HepG2 (cell line): ENCODE measurements around the gene HBEGF. TPM values are rescaled to one million over a fixed set of nuclear protein-coding genes. Genes with fewer than 3 reads are reported as not detected.
A peak's percentile ranks its signal among the peaks of the same experiment; 100 is the strongest.

ENCODE experiments used
- ATAC-seq: fragments of 200-7000 bp; cut with Tn5 transposase; 3 replicates; pipeline ENCODE4 v1.9.1; 2020; ENCODE audit warnings: mild to moderate bottlenecking, moderate library complexity
- BruUV-seq: library from RNA; stranded (reverse); fragments of 400-500 nt; replicated peaks from 2 replicates; lab custom pipeline; 2021; lab: Mats Ljungman, UMichigan
- CTCF ChIA-PET: fragments of 300-600 bp; formaldehyde crosslinking; extraction: SDS; loops from one replicate; lab custom pipeline; 2021; ENCODE audit warnings: low total read pairs, inconsistent platforms, low intra/inter-chr PET ratio; lab: Yijun Ruan, JAX
- POLR2A ChIA-PET: fragments of 350-600 bp; sonication (Branson Sonifier 250); formaldehyde crosslinking; loops from one replicate; lab custom pipeline; 2020; ENCODE audit warnings: antibody characterized with exemption, inconsistent platforms; lab: Yijun Ruan, JAX
- DNase-seq: peaks from one replicate; pipeline ENCODE4 v3.0.0-alpha.2; 2015; ENCODE audit warnings: low spot score
- FAIRE-seq: peaks from 3 replicates; lab custom pipeline; 2011; peaks lifted over from hg19 to GRCh38; lab: Jason Lieb, UNC
- H2AFZ ChIP-seq: one replicate; pipeline ENCODE4 v1.6.1; 2011; ENCODE audit warnings: low read length, inconsistent platforms
- H3K27ac ChIP-seq: fragments of 300-600 bp; 3 replicates; pipeline ENCODE4 v1.8.0; 2011; ENCODE audit warnings: mixed run types, mild to moderate bottlenecking, mixed read lengths, low read length, inconsistent platforms; ENCODE audit not compliant: insufficient read depth; ENCODE audit errors: extremely low read length
- H3K27me3 ChIP-seq, 2 experiments: fragments of 200-600 bp in 1 of 2; 2 replicates in 1 of 2; 3 replicates in 1 of 2; pipeline versions ENCODE4 v1.6.0 to v1.8.0; 2011; ENCODE audit warnings: low read length in 2 of 2, mild to moderate bottlenecking in 2 of 2, moderate library complexity in 2 of 2, inconsistent platforms in 1 of 2; ENCODE audit not compliant: insufficient read depth in 2 of 2, control insufficient read depth in 1 of 2
- H3K36me3 ChIP-seq, 2 experiments: fragments of 200-600 bp in 1 of 2; replicated peaks in 1 of 2; 2 replicates in 1 of 2; 3 replicates in 1 of 2; pipeline versions ENCODE4 v1.5.1 to v1.8.0; 2011; ENCODE audit warnings: low read length in 2 of 2, inconsistent platforms in 1 of 2; ENCODE audit not compliant: insufficient read depth in 2 of 2, control insufficient read depth in 1 of 2
- H3K4me1 ChIP-seq: 2 replicates; pipeline ENCODE4 v1.5.1; 2012; ENCODE audit warnings: low read length, inconsistent platforms; ENCODE audit not compliant: insufficient read depth
- H3K4me2 ChIP-seq: 2 replicates; pipeline ENCODE4 v1.6.0; 2011; ENCODE audit warnings: low read depth, low read length, inconsistent platforms
- H3K4me3 ChIP-seq, 3 experiments: fragments of 200-600 bp in 1 of 3; sonication (generic), shearing (Covaris generic) in 1 of 3; replicated peaks in 1 of 3; 2 replicates each; pipeline ENCODE4 v1.5.1; 2011 to 2016; ENCODE audit warnings: low read length in 3 of 3, inconsistent platforms in 2 of 3, low read depth in 2 of 3, mild to moderate bottlenecking in 2 of 3, control low read depth in 1 of 3, mixed read lengths in 1 of 3; ENCODE audit not compliant: insufficient read depth in 1 of 3
- H3K79me2 ChIP-seq: one replicate; pipeline ENCODE4 v1.6.1; 2011; ENCODE audit warnings: low read length, inconsistent platforms; ENCODE audit not compliant: insufficient read depth
- H3K9ac ChIP-seq: 2 replicates; pipeline ENCODE4 v1.6.0; 2011; ENCODE audit warnings: mild to moderate bottlenecking, low read depth, low read length, inconsistent platforms; ENCODE audit not compliant: insufficient read depth
- H3K9me3 ChIP-seq: 2 replicates; pipeline ENCODE4 v1.5.1; 2012; ENCODE audit warnings: mild to moderate bottlenecking, low read length
- H4K20me1 ChIP-seq: 2 replicates; pipeline ENCODE4 v1.6.0; 2011; ENCODE audit warnings: inconsistent platforms, mild to moderate bottlenecking, low read length, moderate library complexity; ENCODE audit not compliant: insufficient read depth
- CAMTA2 ChIP-seq: sonication (generic); formaldehyde crosslinking; IDR thresholded peaks from 2 replicates; pipeline ENCODE4 v1.4.0; 2020; ENCODE audit warnings: mild to moderate bottlenecking, missing genetic modification reagents, borderline replicate concordance
- CHD2 ChIP-seq: IDR thresholded peaks from 2 replicates; pipeline ENCODE4 v1.6.1; 2011; ENCODE audit warnings: low read depth, low read length, improper control_type of control experiment
- FOSL2 ChIP-seq: sonication (generic); formaldehyde crosslinking; IDR thresholded peaks from 2 replicates; pipeline ENCODE4 v1.4.0; 2020; ENCODE audit warnings: missing genetic modification reagents
- HNRNPL ChIP-seq: fragments of 200-400 bp; formaldehyde crosslinking; IDR thresholded peaks from 2 replicates; pipeline ENCODE4 v1.6.1; 2017; ENCODE audit warnings: mild to moderate bottlenecking, low read depth, low read length
- ISL2 ChIP-seq: sonication (generic); formaldehyde crosslinking; IDR thresholded peaks from 2 replicates; pipeline ENCODE4 v1.5.0; 2020; ENCODE audit warnings: missing genetic modification reagents
- JDP2 ChIP-seq: sonication (generic); formaldehyde crosslinking; IDR thresholded peaks from 2 replicates; pipeline ENCODE4 v1.8.1; 2022; ENCODE audit warnings: missing genetic modification reagents, borderline replicate concordance
- KAT7 ChIP-seq: IDR thresholded peaks from 2 replicates; pipeline ENCODE4 v1.6.1; 2018; ENCODE audit warnings: borderline replicate concordance, missing compliant biosample characterization
- RBM22 ChIP-seq: fragments of 200-400 bp; formaldehyde crosslinking; optimal IDR thresholded peaks from 2 replicates; pipeline ENCODE3; 2017; ENCODE audit warnings: mild to moderate bottlenecking, low read length, moderate library complexity
- SOX5 ChIP-seq: IDR thresholded peaks from 2 replicates; pipeline ENCODE4 v1.6.1; 2016; ENCODE audit warnings: borderline replicate concordance
- SP1 ChIP-seq, 2 experiments: fragments of 450-650 bp in 1 of 2; sonication (generic) in 1 of 2; formaldehyde crosslinking in 1 of 2; IDR thresholded peaks; 2 replicates each; pipeline versions ENCODE4 v1.4.0 to v1.6.1; 2016 to 2020; ENCODE audit warnings: missing genetic modification reagents in 1 of 2
- ZFX ChIP-seq: sonication (generic); formaldehyde crosslinking; IDR thresholded peaks from 2 replicates; pipeline ENCODE4 v1.4.0; 2020; ENCODE audit warnings: mild to moderate bottlenecking, low read depth, missing genetic modification reagents, moderate library complexity
- ZMYM3 ChIP-seq: sonication (generic); formaldehyde crosslinking; IDR thresholded peaks from 2 replicates; pipeline ENCODE4 v1.5.1; 2020; ENCODE audit warnings: mild to moderate bottlenecking, missing genetic modification reagents
- ZNF354B ChIP-seq: sonication (generic); formaldehyde crosslinking; IDR thresholded peaks from 2 replicates; pipeline ENCODE4 v1.8.0; 2022; ENCODE audit warnings: mild to moderate bottlenecking, missing genetic modification reagents
- ZNF431 ChIP-seq: sonication (generic); formaldehyde crosslinking; IDR thresholded peaks from 2 replicates; pipeline ENCODE4 v1.9.0; 2022; ENCODE audit warnings: missing genetic modification reagents, low read depth, mild to moderate bottlenecking, borderline replicate concordance
- ZNF574 ChIP-seq: sonication (generic); formaldehyde crosslinking; IDR thresholded peaks from 2 replicates; pipeline ENCODE4 v1.4.0; 2020; ENCODE audit warnings: missing genetic modification reagents
- WGBS: methylation state at CpG from one replicate; pipeline ENCODE4 v1.1.6; 2017; ENCODE audit warnings: low lambda C conversion rate; 5-methylcytosine and 5-hydroxymethylcytosine counted together
- in situ Hi-C: cut with HindIII; loops from 2 replicates; pipeline ENCODE4 v1.10.0; 2017; ENCODE audit warnings: low pct_unique_long_range_greater_than_20kb; ENCODE audit not compliant: extremely low pct_ligation_motif_present
- intact Hi-C: fragments of 100-400 bp; cut with micrococcal nuclease; formaldehyde crosslinking; loops from one replicate; pipeline ENCODE4 v1.10.0; 2022; ENCODE audit not compliant: unreplicated experiment
- polyA plus RNA-seq, 8 experiments: library from polyadenylated mRNA; depleted of rRNA in 3 of 8; stranded (reverse) in 7 of 8; unstranded in 1 of 8; fragments of >200 nt; fragmentation: Illumina TruSeq in 4 of 8; extraction: Trizol in 4 of 8; gene quantifications; 2 replicates each; pipeline versions ENCODE4 v1.2.1 to v1.2.3, GENCODE V29; 2011 to 2016; ENCODE audit warnings: low read depth in 4 of 8, missing spikeins in 1 of 8, mixed read lengths in 1 of 8; ENCODE audit not compliant: insufficient read depth in 1 of 8
- total RNA-seq, 5 experiments: library from RNA; depleted of rRNA; stranded (reverse); fragments of >200 nt; fragmentation: Illumina TruSeq; extraction: Trizol; gene quantifications; 2 replicates each; pipeline ENCODE4 v1.2.3, GENCODE V29; 2016; ENCODE audit warnings: low read depth in 1 of 5
- TF ChIP-seq, protein P1 (sequence below): sonication (generic); formaldehyde crosslinking; IDR thresholded peaks from 2 replicates; pipeline ENCODE4 v1.9.0; 2021; ENCODE audit warnings: missing genetic modification reagents, mild to moderate bottlenecking, borderline replicate concordance
- TF ChIP-seq, protein P2 (sequence below): sonication (generic); formaldehyde crosslinking; IDR thresholded peaks from 2 replicates; pipeline ENCODE4 v1.4.0; 2020; ENCODE audit warnings: missing genetic modification reagents

HBEGF gene
- total and polyA plus RNA-seq, 2 of the 13 experiments (the other 11 are each of a cell fraction or from before 2014, with no cell fraction given), result 1.7 to 5.0 TPM

DNA sequence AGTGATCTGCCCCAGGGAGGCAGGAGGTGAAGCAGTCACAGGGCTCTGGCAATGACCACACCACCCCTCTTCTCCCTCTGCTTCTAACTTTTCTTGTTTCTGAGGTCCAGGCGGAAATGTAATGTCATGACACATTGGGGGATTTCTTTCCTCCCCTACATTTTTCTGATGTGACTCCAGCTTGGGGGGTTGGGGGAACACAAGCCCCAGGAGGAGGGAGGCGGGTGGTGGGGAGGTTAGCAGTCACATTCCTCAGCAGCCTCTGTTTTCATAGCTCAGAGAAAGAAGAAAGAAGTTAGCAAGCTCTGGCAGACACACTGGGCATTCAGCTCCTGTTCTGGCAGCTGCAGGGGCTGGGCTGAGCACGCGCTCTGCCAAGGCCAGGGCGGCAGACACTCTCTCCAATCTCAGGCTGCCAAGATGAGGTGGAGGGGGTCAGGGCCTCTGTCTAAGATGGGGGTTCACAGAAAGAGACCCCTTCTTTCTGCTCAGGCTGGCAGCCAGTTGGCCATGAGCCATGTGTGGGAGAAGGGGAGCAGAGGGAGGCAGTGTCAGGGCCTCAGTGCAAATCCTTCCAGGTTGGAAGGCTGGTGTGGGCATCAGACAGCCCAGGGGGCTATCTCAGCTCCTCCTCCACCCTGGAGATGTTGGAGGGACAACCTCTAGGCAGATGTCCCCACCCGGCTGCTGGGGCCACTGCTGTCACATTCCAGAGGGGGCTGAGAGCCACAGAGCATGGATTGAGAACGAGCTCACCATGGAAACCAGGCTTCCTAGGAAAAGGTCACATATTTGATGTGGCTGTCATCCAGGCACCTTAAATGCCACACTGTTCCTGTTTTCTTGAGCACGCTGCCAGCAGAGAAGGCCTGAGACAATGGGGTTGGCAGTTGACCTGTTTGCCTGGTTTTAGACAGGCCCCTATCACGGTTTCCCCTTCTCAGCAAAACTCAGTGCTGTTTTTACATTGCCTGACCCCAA is 23.4 kb downstream of the HBEGF start (continued):
- 0 out of 2 replicates have a peak, but pooled peaks have one; percentile 37 for TF ChIP-seq HNRNPL

DNA sequence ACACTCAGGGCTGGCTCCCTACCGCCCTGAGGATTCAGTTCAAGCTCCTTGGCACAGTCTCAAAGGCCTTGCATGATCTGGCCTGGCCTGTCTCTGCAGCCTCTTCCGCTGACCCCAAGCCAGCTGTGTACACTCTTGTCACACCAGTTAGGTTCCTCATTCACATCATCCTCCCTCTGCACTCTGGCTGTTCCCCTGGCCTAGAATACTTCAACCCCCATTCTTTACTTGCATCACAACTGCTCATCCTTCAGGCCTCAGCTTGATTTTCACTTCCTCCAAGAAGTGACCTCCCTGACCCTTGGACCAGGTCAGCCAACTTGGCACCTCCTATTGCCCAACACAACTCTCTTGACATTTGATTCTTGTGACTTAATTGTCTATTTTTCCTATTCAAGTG is 24.6 kb downstream of the HBEGF start:
- Histone ChIP-seq H3K27me3 (no peaks in the 10 kb centered on the region; a peak in 2 of 5 replicates), H2AFZ (no peak overlapping the region), H3K4me1 (peaks cover 61% of the 10 kb centered on the region), H3K9ac (no peak overlapping the region), H3K9me3 (no peaks in the 10 kb centered on the region), H3K4me3 (no peak overlapping the region), H3K4me2 (no peak overlapping the region), H3K27ac (no peak overlapping the region), H3K36me3 (no peaks in the 10 kb centered on the region), H3K79me2 (no peaks in the 10 kb centered on the region), H4K20me1 (no peaks in the 10 kb centered on the region)
- CTCF ChIA-PET, result no interaction called here
- FAIRE-seq (no peak), ATAC-seq (no peak), DNase-seq (no peak)
- WGBS, result 43% methylated on average over 2 of the region's 2 CpGs
- POLR2A ChIA-PET, result no interaction called here
- intact Hi-C loops, result no loop called here
- BruUV-seq, result no TSS peak
- in situ Hi-C loops, result no loop called here
- TF ChIP-seq, protein P1, sequence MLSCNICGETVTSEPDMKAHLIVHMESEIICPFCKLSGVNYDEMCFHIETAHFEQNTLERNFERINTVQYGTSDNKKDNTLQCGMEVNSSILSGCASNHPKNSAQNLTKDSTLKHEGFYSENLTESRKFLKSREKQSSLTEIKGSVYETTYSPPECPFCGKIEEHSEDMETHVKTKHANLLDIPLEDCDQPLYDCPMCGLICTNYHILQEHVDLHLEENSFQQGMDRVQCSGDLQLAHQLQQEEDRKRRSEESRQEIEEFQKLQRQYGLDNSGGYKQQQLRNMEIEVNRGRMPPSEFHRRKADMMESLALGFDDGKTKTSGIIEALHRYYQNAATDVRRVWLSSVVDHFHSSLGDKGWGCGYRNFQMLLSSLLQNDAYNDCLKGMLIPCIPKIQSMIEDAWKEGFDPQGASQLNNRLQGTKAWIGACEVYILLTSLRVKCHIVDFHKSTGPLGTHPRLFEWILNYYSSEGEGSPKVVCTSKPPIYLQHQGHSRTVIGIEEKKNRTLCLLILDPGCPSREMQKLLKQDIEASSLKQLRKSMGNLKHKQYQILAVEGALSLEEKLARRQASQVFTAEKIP, result no peak
- TF ChIP-seq ZNF431 (CRISPR knock-in tag) (no peak), FOSL2 (CRISPR knock-in tag) (no peak), ISL2 (no peak), KAT7 (CRISPR knock-in tag) (no peak), CAMTA2 (CRISPR knock-in tag) (no peak), ZMYM3 (CRISPR knock-in tag) (no peak), ZNF354B (no peak), ZFX (CRISPR knock-in tag) (no peak), SOX5 (CRISPR knock-in tag) (no peak), CHD2 (no peak), SP1 (IDR thresholded peaks at IDR 0.05) (no peak), SP1 (CRISPR knock-in tag; IDR thresholded peaks at IDR 0.05) (no peak), JDP2 (CRISPR knock-in tag) (no peak), RBM22 (no peak), ZNF574 (CRISPR knock-in tag) (no peak)
- TF ChIP-seq, protein P2, sequence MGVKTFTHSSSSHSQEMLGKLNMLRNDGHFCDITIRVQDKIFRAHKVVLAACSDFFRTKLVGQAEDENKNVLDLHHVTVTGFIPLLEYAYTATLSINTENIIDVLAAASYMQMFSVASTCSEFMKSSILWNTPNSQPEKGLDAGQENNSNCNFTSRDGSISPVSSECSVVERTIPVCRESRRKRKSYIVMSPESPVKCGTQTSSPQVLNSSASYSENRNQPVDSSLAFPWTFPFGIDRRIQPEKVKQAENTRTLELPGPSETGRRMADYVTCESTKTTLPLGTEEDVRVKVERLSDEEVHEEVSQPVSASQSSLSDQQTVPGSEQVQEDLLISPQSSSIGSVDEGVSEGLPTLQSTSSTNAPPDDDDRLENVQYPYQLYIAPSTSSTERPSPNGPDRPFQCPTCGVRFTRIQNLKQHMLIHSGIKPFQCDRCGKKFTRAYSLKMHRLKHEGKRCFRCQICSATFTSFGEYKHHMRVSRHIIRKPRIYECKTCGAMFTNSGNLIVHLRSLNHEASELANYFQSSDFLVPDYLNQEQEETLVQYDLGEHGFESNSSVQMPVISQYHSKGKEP, result no peak
